H1 (cell line): ENCODE results near the gene FGF23. TPM values are rescaled to one million over a fixed set of nuclear protein-coding genes. Genes with fewer than 3 reads are reported as not detected.

Source experiments
- EP300 ChIP-seq, 2 experiments: IDR thresholded peaks; 1 replicate in 1 of 2; 2 replicates in 1 of 2; pipeline ENCODE4 v1.6.1; 2011 to 2012; ENCODE audit warnings: low read depth in 2 of 2, low read length in 2 of 2, mild to moderate bottlenecking in 2 of 2, borderline replicate concordance in 1 of 2, inconsistent platforms in 1 of 2, moderate library complexity in 1 of 2
- POLR2AphosphoS5 ChIP-seq: IDR thresholded peaks from 2 replicates; pipeline ENCODE4 v1.6.1; 2011; ENCODE audit warnings: low read depth, low read length
- SP4 ChIP-seq: IDR thresholded peaks from 2 replicates; pipeline ENCODE4 v1.6.1; 2012; ENCODE audit warnings: low read length, inconsistent platforms
- TAF1 ChIP-seq: IDR thresholded peaks from 2 replicates; pipeline ENCODE4 v1.6.1; 2011; ENCODE audit warnings: mild to moderate bottlenecking, low read depth, low read length
- polyA plus RNA-seq, 7 experiments: library from polyadenylated mRNA; depleted of rRNA in 3 of 7; stranded (reverse) in 5 of 7; unstranded in 2 of 7; fragments of >200 nt in 5 of 7; fragments of 200-250 nt in 2 of 7; gene quantifications; 1 replicate in 5 of 7; 2 replicates in 1 of 7; 4 replicates in 1 of 7; pipeline versions ENCODE4 v1.2.1 to v1.2.3, GENCODE V29; 2011 to 2013; ENCODE audit warnings: missing spikeins in 2 of 7, mixed read lengths in 2 of 7
- total RNA-seq: library from RNA; stranded (reverse); fragmentation: NEBNext Ultra II Directional; extraction: Animal tissue kit (Norgen Biotek cat#: 25700); gene quantifications from 2 replicates; pipeline ENCODE4 v1.2.1, GENCODE V29; 2021

Gene FGF23
- total and polyA plus RNA-seq, 2 of the 8 experiments (the other 6 are each of a cell fraction or from before 2014, with no cell fraction given), result 0.35 to 0.67 TPM

DNA sequence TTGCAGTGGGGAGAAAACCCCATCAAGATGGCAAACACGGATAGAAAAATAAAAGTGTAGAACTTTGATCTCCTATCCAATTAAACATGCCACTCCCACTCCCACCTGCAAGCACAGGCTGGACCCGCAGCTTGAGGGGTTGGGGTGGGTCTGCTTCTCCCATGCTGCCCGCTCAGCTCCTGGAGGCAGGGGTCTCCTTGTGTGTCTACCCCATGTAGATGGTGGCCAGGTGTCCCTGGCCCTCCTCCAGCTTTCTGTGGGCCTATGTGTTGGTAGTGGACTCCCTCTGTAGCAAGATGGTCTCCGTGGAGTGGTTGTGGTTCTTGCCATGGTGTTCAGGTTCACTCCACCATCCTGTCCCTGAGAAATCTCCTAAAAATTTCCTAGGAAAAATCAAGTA is 23.5 kb upstream of the FGF23 start (continued):
- no peak for TF ChIP-seq TAF1
- no peak for TF ChIP-seq SP4
- TF ChIP-seq EP300 (IDR thresholded peaks at IDR 0.05; ENCODE audit: borderline replicate concordance in 1 of 2, low read depth in 2 of 2, low read length in 2 of 2), result no peak
- no peak for TF ChIP-seq POLR2AphosphoS5
